Measurements from ENCODE around the gene RPL28.

Gene RPL28
- 293 to 367 reads per million in 2 experiments for total RNA-seq

- peak; percentile 97 for DNase-seq (ENCODE audit: low read depth)
Measured at GRCh38 chr19:55385724-55386492, at the start of gene RPL28. Gene RPL28, plus strand, starts transcription at chr19:55385932. Its CDS starts 426 bp downstream, at chr19:55386358.

GRCh38 chr19:55336101-55336500 is 49.6 kb upstream of the RPL28 start:
- DNase-seq (ENCODE audit: low read depth), result no peak

- peak; percentile 100 for DNase-seq (ENCODE audit: low read depth)
Measured at GRCh38 chr19:55339105-55339888, 46.4 kb upstream of the RPL28 start, which contains the start of gene KMT5C. Gene KMT5C, plus strand, starts transcription at chr19:55339876. Its CDS starts 2,061 bp downstream, at chr19:55341937.

GRCh38 chr19:55339889-55340783 is 45.6 kb upstream of the RPL28 start:
- DNase-seq (ENCODE audit: low read depth), result no peak

- no peak for DNase-seq (ENCODE audit: low read depth)
Measured at GRCh38 chr19:55340784-55341147, 45.0 kb upstream of the RPL28 start.

- DNase-seq (ENCODE audit: low read depth), result peak; percentile 23
Measured at GRCh38 chr19:55341171-55341588, 44.6 kb upstream of the RPL28 start.

- DNase-seq (ENCODE audit: low read depth), result no peak
Measured at GRCh38 chr19:55341595-55342531, 43.9 kb upstream of the RPL28 start.

GRCh38 chr19:55344444-55344843 is 41.3 kb upstream of the RPL28 start:
- no peak for DNase-seq (ENCODE audit: low read depth)

- no peak for DNase-seq (ENCODE audit: low read depth)
Measured at GRCh38 chr19:55345101-55345817, 40.5 kb upstream of the RPL28 start.

GRCh38 chr19:55345818-55346724 is 39.7 kb upstream of the RPL28 start:
- DNase-seq (ENCODE audit: low read depth), result no peak

- DNase-seq (ENCODE audit: low read depth), result no peak
Measured at GRCh38 chr19:55346725-55347441, 38.8 kb upstream of the RPL28 start.

- no peak for DNase-seq (ENCODE audit: low read depth)
Measured at GRCh38 chr19:55347442-55348009, 38.2 kb upstream of the RPL28 start.

GRCh38 chr19:55348317-55349034 is 37.3 kb upstream of the RPL28 start:
- no peak for DNase-seq (ENCODE audit: low read depth)

GRCh38 chr19:55350620-55351315 is 35.0 kb upstream of the RPL28 start:
- no peak for DNase-seq (ENCODE audit: low read depth)

- no peak for DNase-seq (ENCODE audit: low read depth)
Measured at GRCh38 chr19:55352040-55352439, 33.7 kb upstream of the RPL28 start.

GRCh38 chr19:55352549-55353145 is 33.1 kb upstream of the RPL28 start:
- DNase-seq (ENCODE audit: low read depth), result no peak
